GM12891 (cell line): ENCODE data around the gene CFAP70.

Source experiments
- DNase-seq: peaks from one replicate; pipeline ENCODE4 v3.0.0; 2011; ENCODE audit warnings: low spot score; ENCODE audit not compliant: insufficient read length
- FAIRE-seq: peaks from 2 replicates; lab custom pipeline; 2011; peaks lifted over from hg19 to GRCh38; lab: Jason Lieb, UNC
- PAX5 ChIP-seq: IDR thresholded peaks from 2 replicates; pipeline ENCODE4 v1.6.1; 2011; ENCODE audit warnings: low read length, moderate library complexity, mild to moderate bottlenecking; ENCODE audit not compliant: insufficient read depth, severe bottlenecking
- POLR2A ChIP-seq: IDR thresholded peaks from 2 replicates; pipeline ENCODE4 v1.6.1; 2011; ENCODE audit warnings: low read depth, low read length, control low read depth
- POLR2AphosphoS5 ChIP-seq: IDR thresholded peaks from 2 replicates; pipeline ENCODE4 v1.6.1; 2011; ENCODE audit warnings: low read depth, low read length, control low read depth
- POU2F2 ChIP-seq: IDR thresholded peaks from 2 replicates; pipeline ENCODE4 v1.6.1; 2011; ENCODE audit warnings: low read depth, mild to moderate bottlenecking, control low read depth, low read length, moderate library complexity
- SPI1 ChIP-seq: IDR thresholded peaks from 2 replicates; pipeline ENCODE4 v1.6.1; 2011; ENCODE audit warnings: low read depth, low read length, control low read depth
- TAF1 ChIP-seq: IDR thresholded peaks from 2 replicates; pipeline ENCODE4 v1.6.1; 2011; ENCODE audit warnings: low read depth, low read length, control low read depth

Gene CFAP70

GRCh38 chr10:73253225-73253555 lies 105.5 kb downstream of the CFAP70 start:
- DNase-seq (peak; percentile 26), FAIRE-seq (peak; percentile 26)
- TF ChIP-seq TAF1 = no peak
- no peak for TF ChIP-seq POU2F2
- no peak for TF ChIP-seq PAX5
- no peak for TF ChIP-seq SPI1
- no peak for TF ChIP-seq POLR2AphosphoS5
- TF ChIP-seq POLR2A = no peak

GRCh38 chr10:73252445-73253224 lies 106.0 kb downstream of the CFAP70 start, which contains the start of gene MRPS16:
MRPS16 (minus strand) TSS chr10:73252644; CDS start chr10:73252482, 162 bp downstream.
- no peak for TF ChIP-seq SPI1
- peak; percentile 84 for TF ChIP-seq TAF1
- TF ChIP-seq PAX5 = no peak
- TF ChIP-seq POLR2A = peak; percentile 96
- TF ChIP-seq POU2F2 = peak; percentile 68; the same call in 1 of the 2 replicates
- TF ChIP-seq POLR2AphosphoS5 = peak; percentile 97
- peak; percentile 77 for DNase-seq
- peak; percentile 97 for FAIRE-seq

- DNase-seq (no peak), FAIRE-seq (peak; percentile 33)
- no peak for TF ChIP-seq SPI1
- no peak for TF ChIP-seq POU2F2
- no peak for TF ChIP-seq TAF1
- TF ChIP-seq PAX5 = no peak
- no peak for TF ChIP-seq POLR2A
- TF ChIP-seq POLR2AphosphoS5 = no peak
These were observed 106.8 kb downstream of the CFAP70 start for GRCh38 chr10:73251683-73252444.

- TF ChIP-seq PAX5 (no peak), TAF1 (no peak), POU2F2 (no peak), POLR2A (no peak), SPI1 (no peak), POLR2AphosphoS5 (no peak)
- no peak for FAIRE-seq
- no peak for DNase-seq
These were observed 110.4 kb downstream of the CFAP70 start for GRCh38 chr10:73248259-73248724.

- DNase-seq (no peak), FAIRE-seq (no peak)
- TF ChIP-seq POU2F2 (no peak), POLR2A (no peak), PAX5 (no peak), TAF1 (no peak), POLR2AphosphoS5 (no peak), SPI1 (no peak)
These were observed 111.0 kb downstream of the CFAP70 start for GRCh38 chr10:73247509-73248258.

- DNase-seq (peak; percentile 76), FAIRE-seq (peak; percentile 96)
- TF ChIP-seq POU2F2 (peak; percentile 81; the same call in 1 of the 2 replicates), SPI1 (no peak), POLR2AphosphoS5 (peak; percentile 96), POLR2A (peak; percentile 95), TAF1 (peak; percentile 91), PAX5 (no peak)
These were observed 111.8 kb downstream of the CFAP70 start, which contains the start of gene DNAJC9 for GRCh38 chr10:73246646-73247508. DNAJC9 (minus strand) TSS chr10:73247255; CDS start chr10:73247189, 66 bp downstream.

- no peak for DNase-seq
- no peak for FAIRE-seq
- no peak for TF ChIP-seq POU2F2
- TF ChIP-seq POLR2A = no peak
- no peak for TF ChIP-seq TAF1
- TF ChIP-seq SPI1 = no peak
- TF ChIP-seq POLR2AphosphoS5 = no peak
- TF ChIP-seq PAX5 = no peak
These were observed 112.4 kb downstream of the CFAP70 start for GRCh38 chr10:73246322-73246645.
